HG03060 (cell line): Measurements from ENCODE around the gene MSH5.

ENCODE experiments used
- ATAC-seq: cut with Tn5 transposase; IDR thresholded peaks from one replicate; pipeline ENCODE4 v1.9.1; 2021; ENCODE audit warnings: low read depth, moderate number of reproducible peaks; ENCODE audit not compliant: unreplicated experiment

The MSH5 gene

GRCh38 chr6:31750411-31751022, 10.7 kb downstream of the MSH5 start:
- no peak for ATAC-seq

GRCh38 chr6:31752739-31753319, 13.0 kb downstream of the MSH5 start:
- ATAC-seq, result no peak

- ATAC-seq, result no peak
These were observed 18.5 kb downstream of the MSH5 start for GRCh38 chr6:31758281-31758680.

GRCh38 chr6:31760790-31761189, 21.0 kb downstream of the MSH5 start:
- no peak for ATAC-seq

GRCh38 chr6:31761343-31761742, 21.5 kb downstream of the MSH5 start:
- no peak for ATAC-seq

GRCh38 chr6:31762356-31762755, 22.6 kb downstream of the MSH5 start, which contains the start of gene SAPCD1:
Gene SAPCD1 (plus strand): TSS chr6:31762656. CDS start chr6:31763055, 399 bp downstream.
- no peak for ATAC-seq

GRCh38 chr6:31762878-31763618, 23.2 kb downstream of the MSH5 start:
- ATAC-seq, result no peak

GRCh38 chr6:31763619-31763940, 23.8 kb downstream of the MSH5 start:
- ATAC-seq, result no peak

GRCh38 chr6:31764198-31764597, 24.4 kb downstream of the MSH5 start:
- ATAC-seq, result no peak

GRCh38 chr6:31765559-31765909, 25.7 kb downstream of the MSH5 start:
- ATAC-seq, result no peak

- ATAC-seq, result no peak
These were observed 26.3 kb downstream of the MSH5 start for GRCh38 chr6:31765910-31766794.

GRCh38 chr6:31767096-31767645, 27.4 kb downstream of the MSH5 start:
- ATAC-seq, result no peak

GRCh38 chr6:31768363-31769257, 28.8 kb downstream of the MSH5 start:
- no peak for ATAC-seq

- no peak for ATAC-seq
These were observed 30.0 kb downstream of the MSH5 start for GRCh38 chr6:31769684-31770371.

GRCh38 chr6:31770860-31771259, 31.1 kb downstream of the MSH5 start:
- ATAC-seq, result no peak

- ATAC-seq, result no peak
These were observed 32.2 kb downstream of the MSH5 start for GRCh38 chr6:31771992-31772358.

- no peak for ATAC-seq
These were observed 35.4 kb downstream of the MSH5 start for GRCh38 chr6:31775184-31775583.

- ATAC-seq, result no peak
These were observed 36.1 kb downstream of the MSH5 start for GRCh38 chr6:31775633-31776484.
